ENCODE measurements around the gene EMID1. TPM values are rescaled to one million over a fixed set of nuclear protein-coding genes. Genes with fewer than 3 reads are reported as not detected.
A peak's percentile ranks its signal among the peaks of the same experiment; 100 is the strongest.

EMID1 gene
- total RNA-seq, 1 donor from 2014 or later: 31.8 TPM

DNA sequence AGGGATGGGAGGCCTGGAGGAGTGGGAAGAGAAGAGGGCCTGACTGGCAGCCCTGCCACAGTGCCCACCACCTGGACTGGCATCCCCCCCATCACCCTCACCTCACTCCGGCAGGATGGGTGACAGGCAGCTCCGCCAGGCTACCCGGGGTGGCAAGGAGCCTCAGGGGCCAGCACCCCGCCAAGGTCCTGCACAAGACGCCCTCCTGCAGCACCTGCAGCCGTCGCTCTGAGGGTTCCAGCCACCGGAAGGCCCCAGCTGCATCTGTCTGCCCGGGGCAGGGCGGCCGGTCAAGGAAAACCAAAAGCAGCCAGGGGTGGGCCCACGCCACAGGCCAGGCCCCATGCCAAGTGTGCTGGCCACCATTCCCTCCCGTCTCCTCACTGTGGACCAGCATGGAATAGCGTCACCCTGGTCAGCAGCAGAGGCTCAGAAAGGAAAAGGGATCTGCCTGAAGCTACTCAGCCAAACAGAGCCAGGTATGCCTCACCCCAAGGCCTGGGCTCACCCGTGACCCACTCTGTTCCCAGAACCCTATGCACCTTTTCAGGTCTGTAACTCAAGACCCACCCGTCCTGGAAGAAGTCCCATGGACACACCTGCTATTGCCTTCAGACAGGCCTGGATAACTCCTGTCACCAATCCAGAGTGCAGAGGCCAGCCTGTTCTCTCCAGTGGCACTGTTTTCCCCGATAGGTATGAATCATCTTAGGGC lies 55.1 kb downstream of the EMID1 start:
- no peak for DNase-seq

DNA sequence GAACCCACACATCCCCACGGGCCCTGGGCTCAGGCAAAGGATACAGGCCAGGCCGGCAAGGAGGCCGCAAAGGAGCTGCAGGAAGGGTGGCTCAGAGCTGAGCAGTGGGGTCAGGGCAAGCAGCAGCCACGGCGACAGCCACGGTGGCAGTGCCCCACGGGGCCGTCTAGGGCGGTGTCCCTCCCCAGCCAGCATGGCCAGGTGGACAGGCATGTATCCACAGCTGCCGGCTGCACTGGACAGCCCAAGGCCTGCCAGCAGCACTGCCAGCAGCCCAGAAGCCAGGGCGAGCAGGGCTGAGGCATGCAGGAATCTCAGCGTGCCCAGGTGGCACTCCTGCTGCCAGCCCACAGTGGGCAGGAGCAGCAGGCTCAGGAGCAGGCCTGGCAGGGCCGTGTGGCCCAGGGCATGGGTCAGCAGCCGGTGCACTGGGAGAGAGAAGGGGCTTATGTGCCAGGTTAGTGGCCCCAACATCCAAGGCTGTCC lies 58.1 kb downstream of the EMID1 start:
- no peak for DNase-seq

DNA sequence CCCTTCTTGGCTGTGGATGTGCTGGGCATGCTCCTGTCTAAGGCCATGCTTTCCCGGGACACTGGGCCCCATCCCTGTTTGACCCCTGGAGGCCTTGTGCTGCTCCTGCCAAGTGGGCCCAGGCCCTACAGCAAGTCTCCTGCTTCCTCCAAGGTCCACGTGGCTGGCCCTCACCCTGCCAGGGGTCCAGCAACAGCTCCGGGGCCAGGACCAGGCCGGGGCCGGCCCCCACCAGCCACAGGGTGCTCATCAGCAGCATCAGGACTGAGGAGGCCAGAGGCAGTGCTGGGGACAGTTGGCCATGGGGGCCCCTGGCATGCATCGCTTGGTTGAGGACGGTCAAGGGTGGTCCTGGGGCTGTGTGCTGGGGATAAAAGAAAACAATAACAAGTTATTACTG lies 59.6 kb downstream of the EMID1 start:
- DNase-seq: no peak

DNA sequence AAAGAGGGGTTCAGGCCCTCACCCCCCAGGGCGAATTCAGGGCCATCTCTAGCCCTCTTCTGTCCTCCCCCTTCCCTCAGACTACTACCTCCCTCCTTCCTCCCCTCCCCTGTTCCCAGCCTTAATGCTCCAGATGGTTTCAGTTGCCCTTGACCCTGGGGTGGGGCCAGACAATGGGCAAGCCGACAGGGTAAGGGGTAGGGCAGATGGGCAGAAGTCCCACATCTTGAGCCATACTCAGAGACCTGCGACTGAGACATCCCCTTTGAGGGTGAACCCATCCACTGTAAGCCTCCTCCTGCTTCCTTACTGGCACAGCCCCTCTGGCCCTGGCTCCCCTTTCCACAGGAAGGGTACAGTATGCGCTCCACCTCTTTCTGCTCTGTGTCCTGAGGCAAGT lies 60.2 kb downstream of the EMID1 start:
- DNase-seq: no peak

DNA sequence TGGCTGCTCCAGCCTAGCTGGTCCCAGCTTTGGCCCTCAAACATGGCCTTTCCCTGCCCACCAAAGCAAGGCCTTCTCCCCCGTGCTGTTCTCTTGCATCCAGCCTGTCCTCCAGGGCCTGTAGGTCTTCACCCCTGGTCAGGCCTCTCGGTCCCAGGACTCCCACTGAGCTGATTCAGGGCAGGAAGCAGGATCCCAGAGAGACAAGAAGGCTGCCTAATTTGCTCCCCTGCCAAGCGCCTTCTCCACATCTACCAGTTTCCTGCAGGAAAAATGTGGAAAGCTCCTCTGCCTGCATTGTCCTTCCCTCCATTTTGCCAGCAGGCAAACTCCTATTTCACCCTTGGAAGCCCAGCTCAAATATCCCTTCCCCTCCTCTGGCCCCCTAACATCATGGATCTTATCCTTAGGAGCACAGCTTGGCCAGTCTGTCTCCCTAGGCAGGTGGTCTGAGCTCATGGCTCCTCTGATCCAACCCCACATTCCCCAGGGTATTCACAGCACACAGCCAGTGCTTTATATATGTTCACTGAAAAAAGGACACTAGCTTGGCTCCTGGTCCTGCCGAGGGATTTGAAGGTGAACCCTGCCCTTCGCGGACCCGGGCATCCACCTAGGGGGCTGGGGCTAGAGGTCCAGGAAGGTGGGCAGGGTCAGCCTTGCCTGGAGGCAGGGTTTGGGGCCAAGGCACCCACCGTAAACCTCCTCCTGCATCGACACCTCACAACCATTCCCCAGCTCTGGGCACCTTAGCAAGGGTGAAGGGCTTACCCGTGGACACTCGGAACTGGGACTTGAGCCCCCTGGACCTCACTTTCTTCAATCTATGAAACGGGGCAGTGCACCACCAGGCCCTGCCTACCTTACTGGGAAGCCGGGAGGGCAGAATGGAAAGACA lies 61.1 kb downstream of the EMID1 start:
- DNase-seq: no peak

DNA sequence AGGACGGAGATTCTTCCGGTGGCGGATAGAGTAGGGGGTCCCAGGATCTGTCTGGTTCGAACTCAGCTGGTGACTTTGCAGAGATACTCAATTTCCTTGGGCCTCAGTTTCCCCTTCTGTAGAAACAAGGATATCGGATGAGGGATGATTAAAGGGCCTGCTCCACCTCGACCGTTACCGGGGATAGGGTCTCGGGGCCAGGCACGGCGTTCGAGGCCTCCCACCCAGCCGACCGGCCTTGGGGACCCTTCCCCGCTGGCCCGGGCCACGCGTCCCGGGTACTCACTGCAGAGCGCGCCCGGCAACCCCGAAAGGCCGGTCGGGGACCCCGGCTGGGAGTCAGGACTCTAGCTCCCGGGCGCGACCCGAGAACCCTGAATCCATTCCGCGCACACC lies 61.8 kb downstream of the EMID1 start:
- DNase-seq: no peak

- peak; percentile 96 for DNase-seq
These were observed 62.3 kb downstream of the EMID1 start, which contains the start of the genes EWSR1 and RHBDD3 for GRCh38 chr22:29267858-29268510. Gene EWSR1, plus strand, starts transcription at chr22:29268268. Its CDS starts 69 bp downstream, at chr22:29268337. Gene RHBDD3, minus strand, starts transcription at chr22:29267981. Its CDS starts 2,355 bp downstream, at chr22:29265626.

- peak; percentile 45 for DNase-seq
These were observed 63.0 kb downstream of the EMID1 start for GRCh38 chr22:29268511-29269229.

GRCh38 chr22:29269230-29269604 lies 63.5 kb downstream of the EMID1 start:
- DNase-seq: no peak

GRCh38 chr22:29269731-29270474 lies 64.2 kb downstream of the EMID1 start:
- no peak for DNase-seq

DNA sequence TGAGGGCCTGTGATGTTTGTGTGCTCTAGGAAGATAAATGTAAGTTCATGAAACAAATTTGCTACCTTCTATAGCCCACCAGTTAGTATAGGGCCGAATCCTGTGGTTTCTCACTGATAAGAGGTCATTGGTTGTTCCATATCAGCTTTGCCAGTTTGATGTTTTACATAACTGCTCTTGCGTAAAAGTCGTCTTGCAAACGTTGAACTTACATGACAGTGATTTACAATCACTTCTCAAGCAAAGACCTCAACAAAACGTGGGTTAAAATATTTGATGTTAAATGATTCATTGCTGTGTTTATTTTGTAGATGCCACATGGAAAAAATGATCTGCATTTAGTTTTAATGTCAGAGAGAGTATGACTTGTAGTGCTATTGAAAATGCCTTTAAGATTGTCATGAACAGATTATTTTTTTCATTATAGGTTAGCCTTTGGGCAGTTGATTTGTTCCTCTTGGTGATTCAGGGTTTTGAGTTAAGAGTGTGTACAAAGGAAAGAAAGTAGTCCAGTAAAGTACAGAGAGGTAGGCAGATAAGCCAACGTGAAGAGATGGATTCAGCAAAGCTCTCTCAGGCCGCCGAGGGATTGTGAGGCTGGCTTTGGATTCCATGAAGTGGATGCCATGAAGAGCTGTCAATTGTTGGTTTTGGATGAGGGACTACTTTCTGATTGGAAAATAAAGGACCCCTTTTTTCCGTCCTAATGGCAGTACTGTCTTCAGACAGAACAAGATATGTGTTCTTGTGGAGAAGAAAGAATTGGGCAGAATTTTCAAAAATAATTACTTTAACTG lies 65.0 kb downstream of the EMID1 start:
- no peak for DNase-seq

GRCh38 chr22:29272624-29273023 lies 66.9 kb downstream of the EMID1 start:
- DNase-seq: no peak

- no peak for DNase-seq
These were observed 69.5 kb downstream of the EMID1 start for GRCh38 chr22:29275167-29275566.

- no peak for DNase-seq
These were observed 70.3 kb downstream of the EMID1 start for GRCh38 chr22:29275819-29276565.

GRCh38 chr22:29277927-29278326 lies 72.2 kb downstream of the EMID1 start:
- DNase-seq: no peak

DNA sequence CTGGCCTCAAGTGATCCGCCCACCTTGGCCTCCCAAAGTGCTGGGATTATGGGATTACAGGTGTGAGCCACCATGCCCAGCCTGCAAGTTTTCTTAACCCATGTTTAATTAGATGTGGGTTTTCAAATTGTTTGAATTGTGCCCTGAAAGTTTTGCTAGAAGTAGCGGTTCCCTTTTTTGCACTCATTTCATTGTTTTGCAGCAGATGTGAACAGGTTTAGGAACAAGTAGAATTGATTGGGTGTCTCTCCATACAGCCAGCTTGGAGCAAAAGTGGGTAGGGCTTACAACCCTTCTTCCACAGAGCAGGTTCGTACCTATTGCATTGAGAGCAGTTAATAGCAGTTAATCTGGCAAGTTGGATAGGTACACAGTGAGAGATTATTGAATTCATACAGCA lies 78.5 kb downstream of the EMID1 start:
- DNase-seq: no peak

DNA sequence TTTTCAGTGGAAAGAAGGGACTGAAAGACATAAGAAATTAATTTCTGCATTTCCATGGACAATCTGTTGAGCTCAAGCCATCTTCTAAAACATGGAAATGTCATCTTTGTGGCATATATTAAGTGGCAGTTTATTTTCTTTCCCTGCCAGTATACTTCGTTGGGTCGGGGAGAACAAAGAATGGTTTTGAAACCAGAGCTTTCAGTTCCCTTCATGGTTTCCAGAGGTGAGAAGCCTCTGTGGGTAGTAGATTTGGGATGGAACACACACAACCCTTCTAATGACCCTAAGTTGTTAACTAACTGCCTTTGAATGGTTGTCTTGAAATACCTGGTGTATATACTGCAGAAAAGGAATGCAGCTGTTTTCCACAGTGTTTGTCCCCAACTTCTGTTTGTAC lies 83.1 kb downstream of the EMID1 start:
- DNase-seq: no peak

GRCh38 chr22:29290061-29290460 lies 84.4 kb downstream of the EMID1 start:
- DNase-seq: no peak

GRCh38 chr22:29291215-29291614 lies 85.5 kb downstream of the EMID1 start:
- no peak for DNase-seq

- no peak for DNase-seq
These were observed 86.7 kb downstream of the EMID1 start for GRCh38 chr22:29292379-29292778.

Measured in occipital lobe (tissue), 2 donors.